HG03442 (cell line): ENCODE measurements around the gene RFPL3.
"Not testable (repeated sequence)": the region's sequence is repeated elsewhere in the genome, so short reads cannot be mapped to it uniquely, and the experiment has no call there.

Source experiments
- ATAC-seq: cut with Tn5 transposase; IDR thresholded peaks from one replicate; pipeline ENCODE4 v1.9.1; 2021; ENCODE audit warnings: mild to moderate bottlenecking, moderate library complexity; ENCODE audit not compliant: unreplicated experiment

Gene RFPL3

DNA sequence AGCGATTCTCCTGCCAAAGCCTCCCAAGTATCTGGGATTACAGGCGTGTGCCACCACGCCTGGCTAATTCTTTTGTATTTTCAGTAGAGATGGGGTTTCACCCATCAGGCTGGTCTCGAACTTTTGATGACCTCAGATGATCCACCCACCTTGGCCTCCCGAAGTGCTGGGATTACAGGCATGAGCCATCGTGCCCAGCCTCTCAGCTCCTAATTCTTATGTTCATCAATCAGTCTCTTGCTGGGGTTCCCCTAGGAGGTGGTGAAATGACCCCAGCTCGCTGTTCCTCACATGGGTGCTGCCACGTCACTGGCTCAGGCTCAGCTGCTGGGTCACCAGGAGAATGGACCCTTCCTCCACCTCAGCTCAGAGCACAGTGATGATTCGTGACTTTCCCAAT lies at the start of gene RFPL3:
TSS of gene RFPL3 (plus strand) at position 301 of the 400 bp plus-strand sequence. CDS start 205 bp downstream, outside the sequence.
- not testable (repeated sequence) for ATAC-seq

- no peak for ATAC-seq
Measured at GRCh38 chr22:32308191-32308590, 49.5 kb upstream of the RFPL3 start.

GRCh38 chr22:32308934-32309333 lies 48.7 kb upstream of the RFPL3 start:
- ATAC-seq, result no peak

- no peak for ATAC-seq
Measured at GRCh38 chr22:32309585-32310251, 47.9 kb upstream of the RFPL3 start.

DNA sequence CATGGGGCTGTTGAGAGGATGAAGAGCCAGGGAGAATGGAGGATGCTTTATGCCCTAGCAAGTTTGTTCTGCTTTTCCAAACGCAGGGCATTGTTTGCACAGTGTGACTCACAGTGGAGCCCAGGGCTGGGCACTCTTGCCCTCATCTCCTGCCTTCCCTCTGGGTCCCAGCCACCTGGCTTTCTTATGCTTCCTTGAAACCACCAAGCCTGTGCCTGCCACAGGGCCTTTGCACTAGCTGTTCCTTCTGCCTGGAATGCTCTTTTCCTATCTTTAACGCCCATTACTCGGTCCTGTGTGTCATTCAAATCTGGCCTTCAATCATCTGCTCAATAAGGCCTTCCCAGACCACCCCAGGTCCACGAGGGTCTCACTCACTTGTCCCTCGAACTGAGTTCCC lies 46.9 kb upstream of the RFPL3 start:
- no peak for ATAC-seq

DNA sequence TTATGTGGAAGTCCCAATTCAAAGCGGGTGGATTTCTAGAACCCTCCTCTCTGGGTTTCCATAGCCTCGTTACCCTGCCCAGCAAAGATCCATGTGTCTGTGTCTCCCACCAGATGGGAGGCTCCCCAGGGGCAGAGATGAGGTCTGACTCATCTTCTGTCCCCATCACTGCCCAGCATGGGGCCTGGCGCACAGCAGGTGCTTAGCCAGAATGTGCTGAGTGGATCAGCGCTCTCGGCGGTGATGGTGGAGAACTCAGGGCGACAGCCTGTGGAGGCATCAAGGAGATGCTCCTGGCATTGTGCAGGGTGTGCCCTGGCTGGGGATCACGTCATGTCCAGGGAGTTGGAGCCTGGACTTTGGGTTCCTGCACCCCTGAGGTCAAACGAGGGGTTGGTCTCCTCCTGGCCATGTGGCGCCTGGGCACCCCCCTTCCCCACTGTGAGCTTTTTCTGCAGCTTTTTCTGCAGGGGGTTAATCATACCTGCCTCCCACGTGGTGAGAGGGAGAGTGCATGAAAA lies 46.1 kb upstream of the RFPL3 start:
- no peak for ATAC-seq

DNA sequence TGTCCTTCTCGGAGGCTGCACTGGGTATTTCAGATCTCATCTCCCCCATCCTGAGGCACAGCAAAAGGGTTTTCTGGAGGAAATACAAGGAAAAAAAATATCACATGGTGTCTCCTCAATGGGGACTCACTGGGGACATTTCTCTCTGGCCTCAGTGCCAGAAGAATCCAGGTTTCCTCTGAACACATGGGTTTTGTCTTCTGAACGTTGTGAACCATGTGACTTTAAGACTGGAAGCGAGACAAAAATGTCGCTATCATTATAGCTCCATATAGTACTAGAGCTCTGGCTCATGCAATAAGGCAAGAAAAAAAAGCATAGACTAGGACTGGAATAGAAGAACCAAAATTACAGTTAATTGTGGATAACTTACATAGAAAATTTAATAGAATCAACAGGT lies 44.9 kb upstream of the RFPL3 start:
- no peak for ATAC-seq

GRCh38 chr22:32313532-32313931 lies 44.1 kb upstream of the RFPL3 start:
- ATAC-seq, result no peak

DNA sequence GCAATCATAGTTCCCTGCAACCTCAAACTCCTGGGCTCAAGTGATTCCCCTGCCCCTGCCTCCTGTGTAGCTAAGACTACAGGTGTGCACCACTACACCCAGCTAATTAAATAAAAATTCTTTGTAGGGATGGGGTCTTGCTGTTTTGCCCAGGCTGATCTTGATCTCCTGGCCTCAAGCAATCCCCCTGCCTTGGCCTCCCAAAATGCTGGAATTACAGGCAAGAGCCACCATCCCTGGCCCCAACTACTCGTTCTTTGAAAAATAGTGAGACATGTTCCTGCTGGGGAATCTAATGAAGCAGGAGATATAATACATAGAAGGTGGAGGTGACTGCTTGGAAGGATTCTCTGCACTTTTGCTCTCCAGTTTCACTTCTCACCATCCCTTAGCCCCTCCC lies 40.1 kb upstream of the RFPL3 start:
- ATAC-seq, result no peak

DNA sequence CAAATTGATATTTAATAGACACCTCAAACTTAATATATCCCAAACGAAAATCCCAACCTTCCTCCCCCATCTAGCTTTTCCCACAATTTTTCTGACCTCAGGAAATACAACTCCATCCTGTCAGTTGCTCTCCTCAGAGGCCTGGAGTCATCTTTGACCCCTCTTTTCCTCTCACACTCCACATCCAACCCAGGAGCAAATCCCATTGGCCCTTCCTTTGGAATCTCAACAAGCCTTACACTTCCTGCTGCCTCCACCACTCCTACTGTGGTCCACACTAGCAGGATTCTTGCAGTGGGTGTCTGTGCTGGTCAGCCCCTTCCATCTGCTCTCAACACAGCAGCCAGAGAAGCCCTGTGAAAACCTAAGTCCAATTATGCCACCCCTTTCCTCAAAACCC lies 39.3 kb upstream of the RFPL3 start:
- ATAC-seq, result no peak

GRCh38 chr22:32319861-32320406 lies 37.7 kb upstream of the RFPL3 start:
- no peak for ATAC-seq

GRCh38 chr22:32322986-32323385 lies 34.7 kb upstream of the RFPL3 start:
- no peak for ATAC-seq

DNA sequence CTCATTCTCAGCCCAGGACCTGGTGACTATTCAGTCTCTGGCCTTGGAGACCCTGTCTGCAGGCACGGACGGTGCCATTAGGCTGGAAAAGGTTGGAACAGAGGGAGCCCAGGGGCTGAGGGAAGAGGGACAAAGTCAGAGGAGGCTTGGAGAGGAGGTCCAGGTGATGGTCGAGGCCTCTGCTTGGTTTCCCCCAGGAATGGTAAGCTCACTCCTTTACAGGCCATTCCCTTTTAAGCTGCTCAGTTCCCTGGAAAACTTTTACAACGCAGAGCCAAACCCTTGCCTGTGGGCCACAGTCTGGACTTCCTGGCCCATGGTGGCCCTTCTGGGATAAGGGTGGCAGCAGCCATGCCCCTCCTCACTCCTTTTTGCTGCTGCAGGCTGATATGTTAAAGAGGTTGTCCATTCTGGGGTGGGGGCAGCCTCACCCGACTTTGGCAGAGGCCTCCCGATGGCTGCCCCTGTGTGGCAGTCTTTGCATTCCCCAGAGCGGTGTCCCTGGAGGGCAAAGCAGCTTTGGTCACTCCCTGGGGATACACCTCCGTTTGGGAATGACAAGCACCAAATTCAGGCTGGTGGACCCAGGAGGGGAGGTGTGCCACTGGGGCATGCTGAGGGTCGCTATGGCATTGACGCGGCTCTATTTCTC lies 34.0 kb upstream of the RFPL3 start:
- no peak for ATAC-seq

- ATAC-seq, result no peak
Measured at GRCh38 chr22:32324505-32325415, 32.9 kb upstream of the RFPL3 start.

- ATAC-seq, result no peak
Measured at GRCh38 chr22:32325416-32325801, 32.3 kb upstream of the RFPL3 start.

DNA sequence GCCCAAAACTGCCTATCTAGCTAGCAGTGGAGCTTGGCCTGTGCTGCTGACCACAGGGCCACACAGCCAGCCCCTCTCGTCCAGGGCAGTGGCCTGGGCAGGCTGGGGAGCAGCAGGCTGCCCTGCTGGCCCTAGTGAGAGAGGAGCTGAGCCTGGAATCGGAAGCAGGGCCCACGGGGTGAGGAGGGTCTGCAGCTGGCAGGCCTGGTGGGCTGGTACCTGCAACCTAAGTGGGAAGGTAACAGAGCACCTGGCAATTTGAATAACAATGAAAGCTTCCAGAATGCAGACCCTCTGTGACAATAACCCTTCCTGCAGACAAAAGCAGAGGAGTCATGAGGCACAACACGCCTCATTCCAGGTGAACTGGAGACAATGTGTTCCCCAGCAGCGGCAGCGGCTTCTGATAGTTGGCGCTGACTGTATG lies 31.8 kb upstream of the RFPL3 start:
- ATAC-seq, result no peak

DNA sequence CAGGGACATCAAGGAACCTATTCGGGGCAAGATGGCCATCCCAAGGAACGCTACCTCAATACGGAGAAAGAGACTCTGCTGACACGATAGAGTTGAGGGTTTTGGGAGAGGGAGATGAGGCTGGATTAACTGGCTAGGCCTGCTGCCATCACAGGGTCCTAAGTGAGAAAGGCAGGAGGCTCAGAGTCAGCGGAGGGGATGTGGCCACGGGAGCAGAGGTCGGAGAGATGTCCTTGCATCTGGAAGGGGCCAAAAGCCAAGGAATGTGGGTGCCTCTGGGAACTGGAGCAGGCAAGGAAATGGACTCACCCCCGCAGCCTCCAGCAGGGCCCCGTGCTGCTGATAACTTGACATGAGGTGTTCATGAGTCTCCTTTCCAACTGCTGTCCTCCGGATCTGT lies 31.0 kb upstream of the RFPL3 start:
- ATAC-seq, result no peak

GRCh38 chr22:32327066-32327465 lies 30.6 kb upstream of the RFPL3 start:
- no peak for ATAC-seq

GRCh38 chr22:32327596-32328171 lies 30.0 kb upstream of the RFPL3 start:
- ATAC-seq, result no peak

GRCh38 chr22:32328306-32329201 lies 29.1 kb upstream of the RFPL3 start:
- ATAC-seq, result no peak
